BLaER1 (cell line): ENCODE measurements around the gene PRRC2B.
A peak's percentile ranks its signal among the peaks of the same experiment; 100 is the strongest.
"Not testable (repeated sequence)": the region's sequence is repeated elsewhere in the genome, so short reads cannot be mapped to it uniquely, and the experiment has no call there.

Source experiments
- H3K27ac ChIP-seq: shearing (Covaris generic); formaldehyde crosslinking; 2 replicates; pipeline ENCODE4 v1.8.1; 2022
- H3K27me3 ChIP-seq: shearing (Covaris generic); formaldehyde crosslinking; 2 replicates; pipeline ENCODE4 v1.8.1; 2022
- H3K36me3 ChIP-seq: shearing (Covaris generic); formaldehyde crosslinking; 2 replicates; pipeline ENCODE4 v1.8.1; 2022
- H3K4me1 ChIP-seq: shearing (Covaris generic); formaldehyde crosslinking; 2 replicates; pipeline ENCODE4 v1.8.1; 2022
- H3K4me2 ChIP-seq: shearing (Covaris generic); formaldehyde crosslinking; 2 replicates; pipeline ENCODE4 v1.8.1; 2022
- H3K4me3 ChIP-seq: shearing (Covaris generic); formaldehyde crosslinking; 2 replicates; pipeline ENCODE4 v1.8.1; 2022
- H3K9ac ChIP-seq: shearing (Covaris generic); formaldehyde crosslinking; 2 replicates; pipeline ENCODE4 v1.8.1; 2022
- H3K9me3 ChIP-seq: shearing (Covaris generic); formaldehyde crosslinking; 2 replicates; pipeline ENCODE4 v1.8.1; 2022
- H4K20me1 ChIP-seq: shearing (Covaris generic); formaldehyde crosslinking; 2 replicates; pipeline ENCODE4 v1.8.1; 2022
- Cebpa-rat ChIP-seq: shearing (Covaris generic); IDR thresholded peaks from 2 replicates; pipeline ENCODE4 v1.8.1; 2022

Gene PRRC2B

GRCh38 chr9:131361202-131361833, 32.6 kb upstream of the PRRC2B start:
- Histone ChIP-seq H3K9ac (no peak overlapping the region), H3K27ac (no peak overlapping the region), H3K27me3 (no peaks in the 10 kb centered on the region), H3K9me3 (no peaks in the 10 kb centered on the region), H3K36me3 (no peaks in the 10 kb centered on the region), H3K4me1 (peaks cover 31% of the 10 kb centered on the region), H4K20me1 (no peaks in the 10 kb centered on the region), H3K4me3 (no peak overlapping the region), H3K4me2 (peak overlapping the region; percentile 49)
- no peak for TF ChIP-seq Cebpa-rat

- Histone ChIP-seq H3K27me3 (no peaks in the 10 kb centered on the region), H3K9ac (no peak overlapping the region), H3K4me3 (no peak overlapping the region), H3K9me3 (no peaks in the 10 kb centered on the region), H4K20me1 (no peaks in the 10 kb centered on the region), H3K36me3 (no peaks in the 10 kb centered on the region), H3K4me1 (peaks cover 22% of the 10 kb centered on the region), H3K27ac (no peak overlapping the region), H3K4me2 (no peak overlapping the region)
- no peak for TF ChIP-seq Cebpa-rat
Measured at GRCh38 chr9:131365546-131365945, 28.3 kb upstream of the PRRC2B start.

- no peak overlapping the region for H3K9ac ChIP-seq
- no peaks in the 10 kb centered on the region for H3K36me3 ChIP-seq
- H3K4me2 ChIP-seq: no peak overlapping the region
- H3K27ac ChIP-seq: no peak overlapping the region
- H3K27me3 ChIP-seq: no peaks in the 10 kb centered on the region
- no peaks in the 10 kb centered on the region for H4K20me1 ChIP-seq
- H3K9me3 ChIP-seq: no peaks in the 10 kb centered on the region
- H3K4me1 ChIP-seq: peaks cover 11% of the 10 kb centered on the region
- TF ChIP-seq Cebpa-rat: no peak
- no peak overlapping the region for H3K4me3 ChIP-seq
Measured at GRCh38 chr9:131366761-131367401, 27.0 kb upstream of the PRRC2B start.

- no peak overlapping the region for H3K4me2 ChIP-seq
- H3K27ac ChIP-seq: no peak overlapping the region
- no peaks in the 10 kb centered on the region for H3K36me3 ChIP-seq
- TF ChIP-seq Cebpa-rat: no peak
- H3K9me3 ChIP-seq: no peaks in the 10 kb centered on the region
- no peak overlapping the region for H3K9ac ChIP-seq
- no peaks in the 10 kb centered on the region for H3K27me3 ChIP-seq
- H3K4me1 ChIP-seq: peaks cover 16% of the 10 kb centered on the region
- no peak overlapping the region for H3K4me3 ChIP-seq
- H4K20me1 ChIP-seq: no peaks in the 10 kb centered on the region
Measured at GRCh38 chr9:131367450-131367849, 26.4 kb upstream of the PRRC2B start.

- no peak overlapping the region for H3K27ac ChIP-seq
- H3K36me3 ChIP-seq: no peaks in the 10 kb centered on the region
- no peak overlapping the region for H3K9ac ChIP-seq
- no peaks in the 10 kb centered on the region for H3K9me3 ChIP-seq
- no peaks in the 10 kb centered on the region for H4K20me1 ChIP-seq
- TF ChIP-seq Cebpa-rat: no peak
- H3K4me3 ChIP-seq: no peak overlapping the region
- H3K27me3 ChIP-seq: no peaks in the 10 kb centered on the region
- no peak overlapping the region for H3K4me2 ChIP-seq
- H3K4me1 ChIP-seq: peaks cover 23% of the 10 kb centered on the region
Measured at GRCh38 chr9:131370638-131371037, 23.2 kb upstream of the PRRC2B start.

GRCh38 chr9:131372599-131372973, 21.3 kb upstream of the PRRC2B start:
- H3K27me3 ChIP-seq, H3K36me3 ChIP-seq, H4K20me1 ChIP-seq, H3K9me3 ChIP-seq: not testable (repeated sequence)
- Histone ChIP-seq H3K27ac (peak overlapping the region; percentile 81), H3K4me2 (peak overlapping the region; percentile 89), H3K4me3 (peak overlapping the region; percentile 75), H3K9ac (peak overlapping the region; percentile 78), H3K4me1 (peaks cover 23% of the 10 kb centered on the region)
- peak; percentile 77; the same call in 1 of the 2 replicates for TF ChIP-seq Cebpa-rat

- H3K27me3 ChIP-seq, H3K9me3 ChIP-seq, H3K4me3 ChIP-seq, H3K36me3 ChIP-seq, H3K27ac ChIP-seq, H4K20me1 ChIP-seq: not testable (repeated sequence)
- Histone ChIP-seq H3K4me1 (peaks cover 23% of the 10 kb centered on the region), H3K4me2 (peak overlapping the region; percentile 76), H3K9ac (peak overlapping the region; percentile 78; the same call in 1 of the 2 replicates)
Measured at GRCh38 chr9:131374638-131375037, 19.2 kb upstream of the PRRC2B start.

- H3K27me3 ChIP-seq: no peaks in the 10 kb centered on the region
- no peak overlapping the region for H3K9ac ChIP-seq
- no peak for TF ChIP-seq Cebpa-rat
- H3K9me3 ChIP-seq: no peaks in the 10 kb centered on the region
- H4K20me1 ChIP-seq: no peaks in the 10 kb centered on the region
- no peak overlapping the region for H3K4me3 ChIP-seq
- no peak overlapping the region for H3K4me2 ChIP-seq
- no peak overlapping the region for H3K27ac ChIP-seq
- H3K4me1 ChIP-seq: peaks cover 10% of the 10 kb centered on the region
- no peaks in the 10 kb centered on the region for H3K36me3 ChIP-seq
Measured at GRCh38 chr9:131379056-131379455, 14.8 kb upstream of the PRRC2B start.

- H3K9ac ChIP-seq: no peak overlapping the region
- no peak overlapping the region for H3K27ac ChIP-seq
- no peaks in the 10 kb centered on the region for H3K4me1 ChIP-seq
- no peaks in the 10 kb centered on the region for H3K36me3 ChIP-seq
- no peak overlapping the region for H3K4me2 ChIP-seq
- no peaks in the 10 kb centered on the region for H3K9me3 ChIP-seq
- H3K4me3 ChIP-seq: no peak overlapping the region
- TF ChIP-seq Cebpa-rat: no peak
- no peaks in the 10 kb centered on the region for H3K27me3 ChIP-seq
- no peaks in the 10 kb centered on the region for H4K20me1 ChIP-seq
Measured at GRCh38 chr9:131382850-131383729, 10.8 kb upstream of the PRRC2B start.

GRCh38 chr9:131385296-131385695, 8.6 kb upstream of the PRRC2B start:
- Histone ChIP-seq H3K4me3 (no peak overlapping the region), H3K4me1 (no peaks in the 10 kb centered on the region), H3K27ac (no peak overlapping the region), H3K36me3 (no peaks in the 10 kb centered on the region), H3K9ac (no peak overlapping the region), H3K9me3 (no peaks in the 10 kb centered on the region), H4K20me1 (no peaks in the 10 kb centered on the region), H3K27me3 (no peaks in the 10 kb centered on the region), H3K4me2 (no peak overlapping the region)
- no peak for TF ChIP-seq Cebpa-rat
